ENCODE measurements around the gene ALPK3. TPM values are rescaled to one million over a fixed set of nuclear protein-coding genes. Genes with fewer than 3 reads are reported as not detected.

Gene ALPK3
- total RNA-seq, 2 experiments from 2014 or later = 0.18 to 0.24 TPM

DNA sequence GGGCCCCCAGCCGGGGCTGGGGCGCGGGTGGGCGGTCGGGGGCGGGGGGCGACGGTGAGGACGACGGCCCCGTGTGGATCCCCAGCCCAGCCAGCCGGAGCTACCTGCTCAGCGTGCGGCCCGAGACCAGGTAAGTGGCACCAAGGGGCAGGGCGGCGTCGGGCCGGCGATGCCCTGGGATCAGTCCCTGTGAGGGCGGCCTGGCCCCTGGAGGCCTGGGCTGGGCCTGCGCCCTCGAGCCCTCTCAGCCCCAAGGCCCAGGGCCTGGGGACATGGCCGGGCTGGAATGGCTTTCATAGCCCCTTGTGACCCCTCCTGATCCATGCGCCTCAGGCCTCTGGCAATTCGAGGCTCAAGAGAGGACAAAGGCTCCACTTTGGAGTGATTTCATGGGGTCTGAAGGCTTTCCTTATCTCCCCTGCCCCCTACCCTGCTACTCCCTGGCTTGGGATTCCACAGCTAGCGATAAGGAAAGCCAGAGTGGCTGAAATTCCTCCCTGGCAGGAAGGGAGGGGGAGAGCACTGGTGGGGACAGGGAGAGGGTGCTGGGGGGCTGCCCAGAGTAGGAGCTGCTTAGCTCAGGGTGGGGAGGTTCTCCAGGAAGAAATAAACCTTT is 418 bp downstream of the ALPK3 start:
- Mint-ChIP-seq H3K4me3 (no peak overlapping the region), H3K27ac (peak overlapping the region; percentile 10), H3K27me3 (ENCODE audit: low read depth) (peaks cover 11% of the 10 kb centered on the region), H3K9me3 (ENCODE audit: insufficient read depth) (no peaks in the 10 kb centered on the region), H3K4me1 (ENCODE audit: low read depth) (peaks cover 13% of the 10 kb centered on the region), H3K36me3 (ENCODE audit: low read depth) (no peaks in the 10 kb centered on the region)
- no peak for DNase-seq
- ChIA-PET POLR2A (no interaction called here), CTCF (no interaction called here)
- no peak for ATAC-seq

DNA sequence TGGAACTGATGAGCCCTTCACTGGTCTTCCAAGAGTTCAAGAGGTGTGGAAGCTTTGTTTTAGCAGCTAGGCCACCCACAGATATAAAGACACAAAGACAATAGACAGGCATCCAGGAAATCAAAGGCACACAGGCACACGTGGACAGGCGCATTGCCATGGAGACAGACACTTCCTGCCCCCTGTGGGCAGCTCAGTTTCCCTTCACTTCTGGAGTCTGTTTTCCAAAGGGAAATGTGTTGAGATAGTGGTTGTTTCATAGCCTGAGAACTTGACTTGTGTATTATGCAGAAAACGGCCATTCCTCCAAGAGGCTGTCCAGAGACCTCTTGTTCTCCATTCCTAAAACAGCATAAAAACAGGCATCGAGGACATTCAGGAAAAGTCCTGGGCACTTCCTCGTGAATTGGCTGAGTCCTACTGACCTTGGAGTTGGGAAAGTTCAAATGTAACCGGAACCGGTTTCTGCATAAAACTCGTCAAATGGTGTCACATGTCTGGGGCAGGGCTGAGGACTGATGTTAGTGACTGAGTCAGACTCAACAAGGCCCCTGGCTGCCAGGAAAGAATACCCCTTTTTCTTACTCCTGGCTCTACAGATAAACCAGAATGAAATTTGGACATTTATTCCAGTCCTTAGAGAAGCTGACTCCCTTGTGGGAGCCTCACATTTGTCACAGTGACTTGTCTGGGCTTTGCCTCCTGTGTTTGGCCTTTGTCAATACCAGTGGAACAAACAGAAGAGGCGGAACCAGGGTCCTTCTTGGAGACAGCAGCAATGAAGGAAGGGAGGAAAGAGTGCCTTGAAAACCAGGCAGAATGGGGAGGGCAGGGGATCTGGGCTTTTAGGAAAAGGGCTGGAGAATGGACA is 1.3 kb downstream of the ALPK3 start:
- H3K4me3 Mint-ChIP-seq = no peak overlapping the region
- DNase-seq (peak; percentile 39), ATAC-seq (peak; percentile 42)
- ChIA-PET POLR2A (interaction anchor here (0.6 kb wide), 1 partner anchor 13 kb away, joined by 3 read pairs; no protein-coding TSS in a partner anchor), CTCF (interaction anchor here (1.2 kb wide), 1 partner anchor 231 kb away, joined by 3 read pairs; no protein-coding TSS in a partner anchor)
- H3K4me1 Mint-ChIP-seq (ENCODE audit: low read depth) = peaks cover 13% of the 10 kb centered on the region
- no peaks in the 10 kb centered on the region for H3K9me3 Mint-ChIP-seq (ENCODE audit: insufficient read depth)
- H3K27me3 Mint-ChIP-seq (ENCODE audit: low read depth) = peaks cover 11% of the 10 kb centered on the region
- H3K36me3 Mint-ChIP-seq (ENCODE audit: low read depth) = no peaks in the 10 kb centered on the region
- peak overlapping the region; percentile 10 for H3K27ac Mint-ChIP-seq

DNA sequence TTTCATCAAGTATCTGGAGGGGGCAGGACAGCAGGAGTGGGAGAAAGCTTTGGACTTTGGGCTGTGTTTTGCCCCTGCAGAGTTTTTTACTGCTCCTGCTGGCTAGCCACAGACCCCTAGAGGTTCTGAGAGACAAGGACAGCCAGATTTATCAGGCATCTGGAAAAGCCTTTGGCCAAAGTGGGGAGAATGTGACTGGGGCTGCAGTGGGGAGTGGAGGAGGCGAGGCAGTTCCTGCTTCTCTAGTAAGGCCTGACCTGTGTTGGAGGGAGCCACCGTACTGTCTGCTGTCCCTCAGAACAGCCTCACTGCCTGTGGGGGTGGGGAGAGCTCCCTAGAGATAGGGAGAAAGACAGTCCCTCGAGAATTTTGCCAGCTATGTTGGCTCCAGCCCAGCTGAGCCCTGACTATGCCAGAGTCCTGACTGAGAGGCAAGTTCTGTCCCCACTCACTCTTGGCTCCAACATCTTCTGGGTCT is 2.2 kb downstream of the ALPK3 start:
- H3K36me3 Mint-ChIP-seq (ENCODE audit: low read depth) = no peaks in the 10 kb centered on the region
- H3K27me3 Mint-ChIP-seq (ENCODE audit: low read depth) = peaks cover 11% of the 10 kb centered on the region
- H3K4me1 Mint-ChIP-seq (ENCODE audit: low read depth) = peaks cover 13% of the 10 kb centered on the region
- ATAC-seq (no peak), DNase-seq (no peak)
- H3K27ac Mint-ChIP-seq = no peak overlapping the region
- ChIA-PET POLR2A (no interaction called here), CTCF (interaction anchor here (1.1 to 1.2 kb wide), 3 partner anchors 109 to 232 kb away, joined by 3 to 4 read pairs (median 4); no protein-coding TSS in a partner anchor)
- H3K9me3 Mint-ChIP-seq (ENCODE audit: insufficient read depth) = no peaks in the 10 kb centered on the region
- H3K4me3 Mint-ChIP-seq = no peak overlapping the region

DNA sequence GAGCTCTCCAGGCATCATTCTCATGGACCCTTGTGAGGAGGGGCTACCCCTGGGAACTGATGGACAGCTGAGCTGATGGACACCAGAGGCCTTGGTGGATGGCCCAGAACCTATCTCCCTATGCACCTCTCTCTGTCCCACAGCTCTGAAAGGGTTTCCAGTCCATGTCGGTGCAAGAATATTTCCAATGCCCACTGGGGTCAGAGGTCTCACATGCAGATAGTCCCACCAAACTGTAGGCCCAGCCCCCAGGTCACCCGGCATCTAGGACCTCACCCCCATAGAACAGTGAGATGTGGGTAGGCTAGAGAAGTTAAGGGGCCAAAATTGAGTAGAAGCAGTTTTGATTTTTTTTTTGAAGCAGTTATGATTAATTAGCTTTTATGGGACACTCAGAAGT is 2.6 kb downstream of the ALPK3 start:
- POLR2A ChIA-PET = interaction anchor here (0.7 kb wide), 1 partner anchor 87 kb away, joined by 3 read pairs; no protein-coding TSS in a partner anchor
- ATAC-seq = no peak
- peaks cover 11% of the 10 kb centered on the region for H3K27me3 Mint-ChIP-seq (ENCODE audit: low read depth)

DNA sequence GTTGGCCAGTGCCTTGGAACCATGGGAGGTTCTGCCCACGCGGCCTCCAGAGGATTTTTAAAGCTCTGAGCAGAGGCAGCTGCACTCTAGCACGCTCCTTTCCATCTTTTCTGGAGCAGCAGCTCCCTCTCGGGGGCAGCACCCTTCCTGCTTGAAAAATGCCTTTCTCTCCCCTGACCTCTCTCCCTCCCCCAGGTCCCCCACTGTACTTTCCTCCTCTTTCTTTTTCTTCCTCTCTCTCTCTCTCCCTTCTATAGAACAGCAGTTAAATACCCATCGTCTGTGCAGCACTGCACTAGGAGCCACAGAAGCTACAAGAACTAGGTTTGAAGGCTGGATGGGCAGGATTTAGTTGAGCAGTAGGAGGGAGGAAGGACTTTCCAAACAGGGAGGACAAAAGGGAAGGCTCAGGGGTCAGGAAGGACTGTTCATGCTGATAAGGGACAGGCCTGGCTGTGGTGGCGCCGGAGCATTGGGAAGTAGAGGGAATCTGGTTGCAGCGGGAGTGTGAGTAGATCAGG is 4.4 kb downstream of the ALPK3 start:
- Mint-ChIP-seq H3K36me3 (ENCODE audit: low read depth) (no peaks in the 10 kb centered on the region), H3K27me3 (ENCODE audit: low read depth) (peaks cover 4% of the 10 kb centered on the region), H3K27ac (no peak overlapping the region), H3K9me3 (ENCODE audit: insufficient read depth) (no peaks in the 10 kb centered on the region), H3K4me1 (ENCODE audit: low read depth) (peaks cover 11% of the 10 kb centered on the region), H3K4me3 (no peak overlapping the region)
- CTCF ChIA-PET = interaction anchor here (0.9 to 1.4 kb wide), 2 partner anchors 223 to 234 kb away, joined by 4 read pairs; no protein-coding TSS in a partner anchor
- DNase-seq (no peak), ATAC-seq (no peak)
- POLR2A ChIA-PET = interaction anchor here (0.5 kb wide), 1 partner anchor 175 kb away, joined by 3 read pairs; no protein-coding TSS in a partner anchor

More for the DNA sequence above, 2.6 kb downstream of the ALPK3 start:
- Mint-ChIP-seq H3K27ac (no peak overlapping the region), H3K36me3 (ENCODE audit: low read depth) (no peaks in the 10 kb centered on the region), H3K4me1 (ENCODE audit: low read depth) (peaks cover 13% of the 10 kb centered on the region), H3K9me3 (ENCODE audit: insufficient read depth) (no peaks in the 10 kb centered on the region), H3K4me3 (no peak overlapping the region)
- CTCF ChIA-PET = interaction anchor here (1.1 kb wide), 2 partner anchors 109 to 221 kb away, joined by 4 read pairs; no protein-coding TSS in a partner anchor
- DNase-seq = no peak

DNA sequence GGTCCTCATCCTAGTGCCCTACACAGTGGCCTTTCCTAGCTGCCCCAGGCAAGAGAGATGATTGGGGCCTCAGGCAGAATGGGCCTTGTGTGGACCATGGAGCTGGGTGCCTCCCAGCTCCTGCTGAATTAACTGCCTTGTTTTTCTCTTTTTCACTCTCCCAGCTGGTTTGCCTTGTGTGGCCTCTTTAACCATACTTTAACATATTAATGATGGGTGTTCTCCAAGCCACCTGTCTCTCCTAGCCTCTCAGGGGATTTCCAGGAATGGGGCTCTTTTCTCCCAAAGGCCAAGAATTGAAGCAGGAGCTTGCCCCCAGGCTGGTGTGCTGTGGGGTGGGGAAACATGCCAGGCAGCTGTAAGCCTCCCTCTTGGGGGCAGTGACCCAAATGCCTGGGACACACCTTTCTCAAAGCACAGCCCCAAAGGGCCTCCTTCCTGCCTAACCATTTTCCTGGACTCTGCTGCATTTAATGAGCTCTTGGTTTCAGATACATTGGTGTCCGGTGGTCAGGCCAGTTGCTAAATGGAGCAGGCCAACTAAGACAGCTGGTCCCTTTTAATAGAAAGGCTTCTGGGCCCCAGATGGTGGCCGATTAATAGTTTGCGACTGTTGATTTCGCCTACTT is 5.6 kb downstream of the ALPK3 start:
- no peaks in the 10 kb centered on the region for H3K36me3 Mint-ChIP-seq (ENCODE audit: low read depth)
- H3K27ac Mint-ChIP-seq = no peak overlapping the region
- peaks cover 9% of the 10 kb centered on the region for H3K4me1 Mint-ChIP-seq (ENCODE audit: low read depth)
- POLR2A ChIA-PET = no interaction called here
- H3K4me3 Mint-ChIP-seq = no peak overlapping the region
- ATAC-seq (no peak), DNase-seq (no peak)
- peaks cover 2% of the 10 kb centered on the region for H3K27me3 Mint-ChIP-seq (ENCODE audit: low read depth)
- CTCF ChIA-PET = no interaction called here
- H3K9me3 Mint-ChIP-seq (ENCODE audit: insufficient read depth) = no peaks in the 10 kb centered on the region

DNA sequence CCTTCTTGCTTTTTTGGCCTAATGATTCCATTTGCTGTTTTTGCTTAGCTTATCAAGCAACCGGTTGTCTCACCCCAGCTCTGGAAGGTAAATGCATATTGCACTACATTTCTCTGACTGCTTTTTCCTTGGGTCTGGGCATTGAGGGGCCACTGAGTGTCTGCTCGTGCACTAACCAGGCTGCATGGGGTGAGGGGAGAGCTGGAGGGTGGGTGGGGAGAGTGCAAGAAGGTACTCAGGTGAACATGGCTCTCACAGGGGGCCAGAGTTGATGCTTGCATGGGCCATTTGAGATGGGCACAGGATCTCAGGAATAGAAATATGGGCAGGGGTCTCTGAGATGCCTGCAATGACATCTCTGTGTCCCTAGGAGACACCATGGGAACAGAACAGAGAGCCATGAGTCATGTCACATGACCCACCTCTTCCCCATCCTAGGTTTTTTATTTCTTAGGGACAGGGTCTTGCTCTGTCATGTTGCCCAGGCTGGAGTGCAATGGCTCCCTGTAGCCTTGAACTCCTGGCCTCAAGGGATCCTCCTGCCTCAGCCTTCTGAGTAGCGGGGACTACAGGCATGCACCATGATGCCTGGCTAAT is 6.2 kb downstream of the ALPK3 start:
- Mint-ChIP-seq H3K4me3 (no peak overlapping the region), H3K36me3 (ENCODE audit: low read depth) (no peaks in the 10 kb centered on the region), H3K27me3 (ENCODE audit: low read depth) (peaks cover 2% of the 10 kb centered on the region), H3K4me1 (ENCODE audit: low read depth) (peaks cover 3% of the 10 kb centered on the region), H3K9me3 (ENCODE audit: insufficient read depth) (no peaks in the 10 kb centered on the region), H3K27ac (no peak overlapping the region)
- DNase-seq (no peak), ATAC-seq (no peak)
- CTCF ChIA-PET = no interaction called here
- POLR2A ChIA-PET = no interaction called here

DNA sequence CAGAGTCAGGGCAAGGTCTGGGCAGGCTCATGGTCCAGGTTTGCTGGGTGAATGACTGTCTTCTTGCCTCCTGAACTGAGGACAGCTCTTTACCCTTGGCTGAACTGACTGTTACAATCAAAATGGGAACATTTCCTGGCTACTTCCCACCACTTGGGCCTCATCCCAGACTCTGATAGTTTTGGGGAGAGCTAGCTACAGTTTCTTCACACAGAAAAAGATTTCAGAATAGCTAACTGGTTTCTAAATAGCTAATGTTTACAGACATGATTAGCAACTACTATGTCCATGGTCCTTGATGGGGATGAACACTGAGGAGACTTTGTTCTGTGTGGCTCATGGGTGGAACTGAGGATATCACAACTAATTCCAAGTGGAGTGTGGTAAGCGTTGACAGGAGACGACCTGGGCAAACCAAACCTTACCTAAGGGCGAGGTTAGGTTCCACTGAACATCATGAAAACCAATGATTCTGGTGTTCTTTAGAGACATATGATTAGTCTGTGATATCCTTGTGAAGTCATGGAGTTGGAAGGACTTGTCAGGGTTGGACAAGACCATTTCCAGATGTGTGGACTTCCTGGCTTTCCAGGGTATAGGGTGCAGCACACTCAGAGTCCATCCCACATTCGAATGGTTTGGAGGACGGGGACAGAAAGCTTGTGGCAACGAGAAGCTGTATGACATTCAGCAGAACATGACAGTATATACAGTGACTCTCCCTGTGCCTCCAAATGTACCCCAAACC is 7.3 kb downstream of the ALPK3 start:
- ATAC-seq = no peak
- no peaks in the 10 kb centered on the region for H3K9me3 Mint-ChIP-seq (ENCODE audit: insufficient read depth)
- CTCF ChIA-PET = interaction anchor here (1.1 to 1.7 kb wide), 2 partner anchors 10 to 104 kb away, joined by 4 to 6 read pairs; no protein-coding TSS in a partner anchor

DNA sequence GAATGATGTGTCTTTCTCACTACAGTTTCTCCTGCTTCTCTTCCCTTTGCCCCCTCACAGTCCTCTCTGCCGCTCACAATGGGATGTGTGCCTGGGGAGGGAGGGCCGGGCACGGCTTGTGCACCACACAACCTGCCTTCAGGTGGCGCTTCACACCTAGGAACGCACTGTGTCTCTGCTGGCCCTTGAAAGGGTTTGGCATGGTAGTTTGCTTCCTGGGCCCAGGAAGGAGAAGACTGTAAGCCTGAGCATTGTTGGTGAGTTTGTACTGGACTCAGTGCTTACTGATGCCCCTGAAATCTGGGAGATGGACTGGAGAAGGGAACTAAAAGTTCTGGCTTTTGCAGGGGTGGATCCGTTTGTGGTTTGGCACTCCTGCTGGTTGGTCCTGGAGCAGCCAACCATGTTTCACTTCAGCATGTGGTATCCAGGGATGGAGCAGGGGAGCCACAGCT is 9.2 kb downstream of the ALPK3 start:
- H3K36me3 Mint-ChIP-seq (ENCODE audit: low read depth) = no peaks in the 10 kb centered on the region
- CTCF ChIA-PET = no interaction called here
- peak; percentile 55 for ATAC-seq

More for the DNA sequence above, 7.3 kb downstream of the ALPK3 start:
- H3K4me3 Mint-ChIP-seq = no peak overlapping the region
- no peaks in the 10 kb centered on the region for H3K4me1 Mint-ChIP-seq (ENCODE audit: low read depth)
- POLR2A ChIA-PET = no interaction called here
- no peak overlapping the region for H3K27ac Mint-ChIP-seq
- H3K27me3 Mint-ChIP-seq (ENCODE audit: low read depth) = peaks cover 4% of the 10 kb centered on the region
- DNase-seq = no peak
- no peaks in the 10 kb centered on the region for H3K36me3 Mint-ChIP-seq (ENCODE audit: low read depth)

DNA sequence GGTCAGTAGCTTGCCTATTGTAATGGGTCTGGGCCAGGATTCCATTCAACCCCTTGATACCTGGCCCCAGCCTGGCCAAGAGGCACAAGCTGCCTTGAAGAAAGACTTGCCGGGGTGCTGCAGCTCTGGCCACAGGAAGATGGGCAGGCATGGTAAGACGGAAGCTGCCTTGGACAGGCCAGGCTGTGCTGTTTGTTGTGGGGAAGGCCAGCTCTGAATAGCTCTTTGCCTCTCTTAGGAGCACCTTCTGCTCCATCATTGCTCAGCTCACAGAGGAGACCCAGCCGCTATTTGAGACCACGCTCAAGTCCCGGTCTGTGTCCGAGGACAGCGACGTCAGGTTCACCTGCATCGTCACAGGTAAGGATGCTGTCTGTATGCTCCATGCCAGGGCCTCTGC is 10.1 kb downstream of the ALPK3 start:
- DNase-seq = no peak
- H3K27ac Mint-ChIP-seq = no peak overlapping the region
- H3K4me3 Mint-ChIP-seq = no peak overlapping the region
- no peaks in the 10 kb centered on the region for H3K9me3 Mint-ChIP-seq (ENCODE audit: insufficient read depth)
- CTCF ChIA-PET = no interaction called here
- no peaks in the 10 kb centered on the region for H3K36me3 Mint-ChIP-seq (ENCODE audit: low read depth)
- peaks cover 16% of the 10 kb centered on the region for H3K27me3 Mint-ChIP-seq (ENCODE audit: low read depth)
- H3K4me1 Mint-ChIP-seq (ENCODE audit: low read depth) = no peaks in the 10 kb centered on the region
- POLR2A ChIA-PET = no interaction called here
- ATAC-seq = no peak

More for the DNA sequence above, 9.2 kb downstream of the ALPK3 start:
- H3K4me1 Mint-ChIP-seq (ENCODE audit: low read depth) = no peaks in the 10 kb centered on the region
- H3K4me3 Mint-ChIP-seq = no peak overlapping the region
- peak; percentile 26 for DNase-seq
- H3K27ac Mint-ChIP-seq = no peak overlapping the region
- peaks cover 12% of the 10 kb centered on the region for H3K27me3 Mint-ChIP-seq (ENCODE audit: low read depth)
- H3K9me3 Mint-ChIP-seq (ENCODE audit: insufficient read depth) = no peaks in the 10 kb centered on the region
- POLR2A ChIA-PET = no interaction called here
